SKM-1 (cell line): ENCODE results near the gene CCDC200.
"Not testable (repeated sequence)": the region's sequence is repeated elsewhere in the genome, so short reads cannot be mapped to it uniquely, and the experiment has no call there.

Experiments used
- DNase-seq: peaks from one replicate; lab custom pipeline; 2025; ENCODE audit not compliant: unreplicated experiment; lab: John Stamatoyannopoulos, UW

CCDC200 gene

GRCh38 chr17:43216762-43217613 lies 11.4 kb downstream of the CCDC200 start:
- DNase-seq: no peak

GRCh38 chr17:43216369-43216761 lies 12.1 kb downstream of the CCDC200 start:
- DNase-seq: no peak

GRCh38 chr17:43215341-43215740 lies 13.1 kb downstream of the CCDC200 start:
- no peak for DNase-seq

- DNase-seq: no peak
Measured at GRCh38 chr17:43213545-43213944, 14.9 kb downstream of the CCDC200 start.

GRCh38 chr17:43212641-43213490 lies 15.6 kb downstream of the CCDC200 start:
- no peak for DNase-seq

- no peak for DNase-seq
Measured at GRCh38 chr17:43211480-43212402, 16.7 kb downstream of the CCDC200 start, which contains the start of gene TMEM106A. TSS of gene TMEM106A (plus strand) at chr17:43211875. CDS start at chr17:43213042, 1,167 bp downstream.

GRCh38 chr17:43211123-43211479 lies 17.3 kb downstream of the CCDC200 start:
- no peak for DNase-seq

- DNase-seq: no peak
Measured at GRCh38 chr17:43210576-43210975, 17.8 kb downstream of the CCDC200 start.

GRCh38 chr17:43203013-43203412 lies 25.4 kb downstream of the CCDC200 start:
- DNase-seq: not testable (repeated sequence)

- no peak for DNase-seq
Measured at GRCh38 chr17:43200127-43200526, 28.3 kb downstream of the CCDC200 start.

GRCh38 chr17:43199633-43200032 lies 28.8 kb downstream of the CCDC200 start:
- DNase-seq: no peak

GRCh38 chr17:43193251-43193650 lies 35.2 kb downstream of the CCDC200 start:
- DNase-seq: no peak

- DNase-seq: not testable (repeated sequence)
Measured at GRCh38 chr17:43186656-43187055, 41.8 kb downstream of the CCDC200 start.

GRCh38 chr17:43183921-43184320 lies 44.5 kb downstream of the CCDC200 start:
- DNase-seq: no peak

GRCh38 chr17:43176119-43176570 lies 52.3 kb downstream of the CCDC200 start:
- no peak for DNase-seq

- no peak for DNase-seq
Measured at GRCh38 chr17:43175213-43176118, 53.0 kb downstream of the CCDC200 start.

- DNase-seq: peak; percentile 65
Measured at GRCh38 chr17:43171586-43172487, 56.6 kb downstream of the CCDC200 start.
